ENCODE data around the gene EGFR. TPM values are rescaled to one million over a fixed set of nuclear protein-coding genes. Genes with fewer than 3 reads are reported as not detected.

EGFR gene
- total RNA-seq, 2 donors from 2014 or later, result 57.8 to 63.4 TPM

- no peak for DNase-seq
- H3K27ac ChIP-seq, result no peak overlapping the region
- no peaks in the 10 kb centered on the region for H3K4me1 ChIP-seq
- H3K36me3 ChIP-seq, result no peaks in the 10 kb centered on the region
- TF ChIP-seq CTCF (IDR thresholded peaks at IDR 0.05), result no peak
- no peak overlapping the region for H3K9ac ChIP-seq (ENCODE audit: low read depth in 2 of 2, low read length in 2 of 2)
- H3K4me3 ChIP-seq, result no peak overlapping the region
- H3K9me3 ChIP-seq, result no peaks in the 10 kb centered on the region
- no peaks in the 10 kb centered on the region for H3K27me3 ChIP-seq
- intact Hi-C loops (cut with DNase I), result no loop called here
These were observed 122.1 kb downstream of the EGFR start for GRCh38 chr7:55140941-55141278.

- DNase-seq, result no peak
- Histone ChIP-seq H3K27me3 (no peaks in the 10 kb centered on the region), H3K9me3 (no peaks in the 10 kb centered on the region), H3K36me3 (no peaks in the 10 kb centered on the region), H3K4me3 (no peak overlapping the region), H3K9ac (ENCODE audit: low read depth in 2 of 2, low read length in 2 of 2) (no peak overlapping the region), H3K27ac (no peak overlapping the region), H3K4me1 (no peaks in the 10 kb centered on the region)
- intact Hi-C loops (cut with DNase I), result no loop called here
- TF ChIP-seq CTCF (IDR thresholded peaks at IDR 0.05), result no peak
These were observed 124.2 kb downstream of the EGFR start for GRCh38 chr7:55142919-55143600.

- no peaks in the 10 kb centered on the region for H3K9me3 ChIP-seq
- intact Hi-C loops (cut with DNase I), result no loop called here
- TF ChIP-seq CTCF (IDR thresholded peaks at IDR 0.05), result no peak
- no peak for DNase-seq
- H3K36me3 ChIP-seq, result no peaks in the 10 kb centered on the region
- H3K9ac ChIP-seq (ENCODE audit: low read depth in 2 of 2, low read length in 2 of 2), result no peak overlapping the region
- no peaks in the 10 kb centered on the region for H3K4me1 ChIP-seq
- no peaks in the 10 kb centered on the region for H3K27me3 ChIP-seq
- H3K27ac ChIP-seq, result no peak overlapping the region
- no peak overlapping the region for H3K4me3 ChIP-seq
These were observed 125.8 kb downstream of the EGFR start for GRCh38 chr7:55144333-55145317.

- no peak overlapping the region for H3K9ac ChIP-seq (ENCODE audit: low read depth in 2 of 2, low read length in 2 of 2)
- intact Hi-C loops (cut with DNase I), result no loop called here
- H3K36me3 ChIP-seq, result no peaks in the 10 kb centered on the region
- no peak overlapping the region for H3K4me3 ChIP-seq
- no peaks in the 10 kb centered on the region for H3K27me3 ChIP-seq
- no peak overlapping the region for H3K27ac ChIP-seq
- no peaks in the 10 kb centered on the region for H3K4me1 ChIP-seq
- DNase-seq, result no peak
- no peak for TF ChIP-seq CTCF (IDR thresholded peaks at IDR 0.05)
- H3K9me3 ChIP-seq, result no peaks in the 10 kb centered on the region
These were observed 126.8 kb downstream of the EGFR start for GRCh38 chr7:55145606-55146005.

GRCh38 chr7:55147101-55147500 lies 128.3 kb downstream of the EGFR start:
- DNase-seq, result no peak
- no peak overlapping the region for H3K9ac ChIP-seq (ENCODE audit: low read depth in 2 of 2, low read length in 2 of 2)
- H3K27ac ChIP-seq, result no peak overlapping the region
- intact Hi-C loops (cut with DNase I), result no loop called here
- TF ChIP-seq CTCF (IDR thresholded peaks at IDR 0.05), result no peak
- no peaks in the 10 kb centered on the region for H3K4me1 ChIP-seq
- H3K9me3 ChIP-seq, result no peaks in the 10 kb centered on the region
- no peak overlapping the region for H3K4me3 ChIP-seq
- no peaks in the 10 kb centered on the region for H3K27me3 ChIP-seq
- no peaks in the 10 kb centered on the region for H3K36me3 ChIP-seq
